Stimulated activated CD4-positive, alpha-beta T cell treated with anti-CD3 and anti-CD28 coated beads, TNF-alpha, amount 100 ng/mL, for 1 hour (primary cell): ENCODE results near the gene SEPTIN6.
A peak's percentile ranks its signal among the peaks of the same experiment; 100 is the strongest.

Source experiments
- DNase-seq, 3 donors: peaks; one replicate each; pipeline ENCODE4 v3.0.0-alpha.2; 2020; ENCODE audit warnings: low read depth in 3 of 3, low spot score in 1 of 3

SEPTIN6 gene

GRCh38 chrX:119693040-119693995 lies at the start of gene SEPTIN6:
Gene SEPTIN6, minus strand, starts transcription at chrX:119693168. Its CDS starts 63 bp downstream, at chrX:119693105.
- peak; percentile 60 to 69 (median 61) for DNase-seq

GRCh38 chrX:119738742-119739141 lies 45.8 kb upstream of the SEPTIN6 start:
- no peak for DNase-seq

- DNase-seq, result no peak
Measured at GRCh38 chrX:119736206-119736764, 43.3 kb upstream of the SEPTIN6 start.

GRCh38 chrX:119735467-119735866 lies 42.5 kb upstream of the SEPTIN6 start:
- no peak for DNase-seq

DNA sequence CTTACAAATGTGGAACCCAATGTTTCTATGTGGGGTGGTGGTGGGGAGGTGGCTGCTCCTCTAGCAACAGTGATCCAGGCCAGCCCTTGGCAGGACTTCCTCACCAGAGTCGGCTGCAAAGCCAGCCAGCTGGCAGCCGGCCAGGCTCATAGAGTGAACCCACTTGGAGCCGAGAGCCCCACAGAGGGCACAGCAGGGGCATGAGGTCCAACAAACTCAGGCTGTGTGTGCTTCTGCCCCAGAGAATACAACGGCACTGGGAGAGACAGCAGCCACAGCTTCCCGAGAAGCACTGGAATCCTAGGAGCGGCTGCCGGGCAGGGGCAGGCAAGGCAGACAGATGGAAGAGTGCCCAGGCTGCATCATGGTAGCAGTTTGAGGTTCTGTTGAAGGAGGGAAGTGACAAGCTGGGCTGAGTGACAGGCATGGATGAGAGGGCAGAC lies 42.0 kb upstream of the SEPTIN6 start:
- no peak for DNase-seq

- DNase-seq, result peak; percentile 17 to 37 (median 24)
Measured at GRCh38 chrX:119729408-119730201, 36.6 kb upstream of the SEPTIN6 start.

GRCh38 chrX:119728487-119728886 lies 35.5 kb upstream of the SEPTIN6 start:
- no peak for DNase-seq

GRCh38 chrX:119726900-119727555 lies 34.1 kb upstream of the SEPTIN6 start:
- DNase-seq, result no peak

DNA sequence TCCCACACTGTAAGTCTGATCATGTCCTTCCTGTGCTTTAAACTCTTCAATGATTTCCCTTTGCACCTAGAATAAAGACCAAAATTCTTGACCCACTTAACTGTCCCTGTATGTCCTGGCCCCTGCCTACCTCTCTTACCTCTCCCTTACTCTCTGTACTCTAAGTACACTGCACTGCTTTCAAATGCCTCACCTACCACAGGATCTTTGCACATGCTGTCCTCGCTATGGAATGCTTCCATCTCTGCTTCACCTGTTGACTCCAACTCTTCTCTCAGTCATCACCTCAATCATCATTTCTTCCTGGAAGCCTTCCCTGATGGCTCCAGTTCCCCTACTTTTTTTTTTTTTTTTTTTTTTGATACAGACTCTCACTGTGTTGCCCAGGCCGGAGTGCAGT lies 29.0 kb upstream of the SEPTIN6 start:
- no peak for DNase-seq

GRCh38 chrX:119721487-119721886 lies 28.5 kb upstream of the SEPTIN6 start:
- no peak for DNase-seq

GRCh38 chrX:119709630-119710029 lies 16.7 kb upstream of the SEPTIN6 start:
- DNase-seq, result no peak

DNA sequence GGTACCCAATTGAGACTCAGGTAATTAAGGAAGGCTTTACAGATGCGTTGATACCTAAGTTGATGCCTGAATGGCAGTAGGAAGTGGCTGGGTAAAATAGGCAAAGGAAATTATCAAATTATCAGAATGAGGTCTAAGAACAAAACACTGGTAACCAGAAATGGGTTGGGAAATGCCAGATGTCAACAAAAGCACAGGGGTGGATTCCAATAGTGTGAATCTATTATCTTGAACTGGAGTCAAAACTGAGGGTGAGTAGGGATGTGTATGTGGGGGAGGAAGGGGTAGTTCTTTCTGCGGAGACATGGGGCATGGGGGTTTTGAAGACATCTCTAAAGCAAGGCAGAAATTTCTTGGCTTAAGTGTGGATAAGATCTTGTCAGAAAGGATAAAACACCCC lies 16.0 kb upstream of the SEPTIN6 start:
- DNase-seq, result no peak

GRCh38 chrX:119706616-119707015 lies 13.6 kb upstream of the SEPTIN6 start:
- DNase-seq, result no peak

- no peak for DNase-seq
Measured at GRCh38 chrX:119698845-119699244, 5.9 kb upstream of the SEPTIN6 start.

DNA sequence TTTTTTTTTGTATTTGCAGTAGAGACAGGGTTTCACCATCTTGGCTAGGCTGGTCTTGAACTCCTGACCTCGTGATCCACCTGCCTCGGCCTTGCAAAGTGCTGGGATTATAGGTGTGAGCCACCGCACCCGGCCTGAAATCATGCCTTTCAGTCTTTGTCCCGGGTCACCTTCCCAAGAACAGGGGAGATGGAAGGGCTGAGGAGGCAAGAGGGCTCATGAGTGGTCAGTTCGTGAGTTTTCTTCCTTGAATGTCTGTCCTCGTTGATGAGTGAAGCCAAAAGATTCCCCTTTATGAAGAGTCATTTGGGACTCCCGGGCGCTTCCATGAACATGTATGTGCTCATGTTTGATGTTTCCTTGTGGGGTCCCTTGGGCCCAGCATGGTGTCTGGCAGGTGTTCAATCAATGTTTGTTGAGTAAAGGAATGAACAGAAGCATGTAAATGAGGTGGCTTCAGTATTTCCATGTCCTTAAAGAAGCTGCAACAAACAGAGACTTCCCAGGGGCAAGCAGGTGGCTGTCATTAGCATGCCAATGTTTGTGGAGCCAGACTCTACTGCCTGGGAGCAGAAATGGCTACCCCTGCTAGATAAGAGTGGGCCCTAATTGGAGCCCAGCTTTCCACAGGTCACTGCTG lies 3.4 kb upstream of the SEPTIN6 start:
- DNase-seq, result no peak

DNA sequence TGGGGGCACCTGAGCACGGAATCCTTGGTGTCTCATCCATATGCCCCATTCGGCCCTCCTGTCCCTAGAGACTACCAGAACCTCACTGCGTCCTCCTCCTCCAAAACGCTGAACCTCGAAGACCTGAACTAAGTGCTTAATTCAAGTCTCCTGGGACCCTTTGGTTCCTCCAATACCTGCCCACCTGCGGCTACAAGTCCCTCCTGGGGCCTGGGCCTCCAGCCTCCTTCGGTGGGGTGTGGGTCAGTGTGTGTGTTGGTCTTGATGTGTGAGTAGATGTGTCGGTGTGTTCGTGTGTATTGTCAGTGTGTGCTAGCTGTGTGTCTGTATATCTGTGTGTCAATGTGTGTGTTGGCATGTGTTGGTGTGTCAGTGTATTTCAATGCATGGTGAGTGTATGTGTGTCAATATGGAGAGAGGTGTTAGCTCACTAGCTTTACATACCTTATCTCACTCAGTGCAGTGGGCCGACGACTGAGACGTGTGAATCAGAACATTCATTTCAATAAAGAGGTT lies 2.6 kb upstream of the SEPTIN6 start:
- no peak for DNase-seq

- DNase-seq, result no peak
Measured at GRCh38 chrX:119694601-119695534, 1.9 kb upstream of the SEPTIN6 start.

GRCh38 chrX:119693996-119694451 lies 1.1 kb upstream of the SEPTIN6 start:
- no peak for DNase-seq
